SK-N-MC (cell line): ENCODE data around the gene REC8.
"Not testable (repeated sequence)": the region's sequence is repeated elsewhere in the genome, so short reads cannot be mapped to it uniquely, and the experiment has no call there.

Experiments
- DNase-seq: peaks from one replicate; pipeline ENCODE4 v3.0.0-alpha.2; 2011; ENCODE audit warnings: low read depth, low spot score
- H3K27ac ChIP-seq: fragments of 200-600 bp; sonication (generic); 2 replicates; pipeline ENCODE4 v1.5.1; 2016; ENCODE audit warnings: mixed run types
- H3K36me3 ChIP-seq: fragments of 200-600 bp; sonication (generic); 2 replicates; pipeline ENCODE4 v1.6.1; 2017; ENCODE audit warnings: antibody characterized with exemption, low read length, mixed read lengths; ENCODE audit not compliant: insufficient read depth
- H3K4me3 ChIP-seq: fragments of 200-600 bp; sonication (generic); 2 replicates; pipeline ENCODE4 v1.5.1; 2016
- H3K9ac ChIP-seq: fragments of 200-600 bp; sonication (generic); 2 replicates; pipeline ENCODE4 v1.8.0; 2017; ENCODE audit warnings: mixed run types, mixed read lengths; ENCODE audit not compliant: insufficient read length
- H3K9me3 ChIP-seq: fragments of 200-600 bp; sonication (generic); 2 replicates; pipeline ENCODE4 v1.6.1; 2017; ENCODE audit warnings: low read depth, mild to moderate bottlenecking, antibody characterized with exemption, low read length, moderate library complexity, mixed read lengths
- EZH2 ChIP-seq: fragments of 200-600 bp; sonication (generic); IDR thresholded peaks from one replicate; pipeline ENCODE4 v1.6.1; 2017; ENCODE audit warnings: antibody characterized with exemption
- FOXP2 ChIP-seq: optimal IDR thresholded peaks from 2 replicates; pipeline ENCODE3; 2011; ENCODE audit warnings: mild to moderate bottlenecking, moderate library complexity; ENCODE audit not compliant: insufficient read depth; ENCODE audit errors: extremely low read length, control extremely low read depth
- POLR2AphosphoS5 ChIP-seq: IDR thresholded peaks from 2 replicates; pipeline ENCODE4 v1.6.1; 2012; ENCODE audit warnings: mild to moderate bottlenecking, low read depth, low read length, borderline replicate concordance

The REC8 gene

DNA sequence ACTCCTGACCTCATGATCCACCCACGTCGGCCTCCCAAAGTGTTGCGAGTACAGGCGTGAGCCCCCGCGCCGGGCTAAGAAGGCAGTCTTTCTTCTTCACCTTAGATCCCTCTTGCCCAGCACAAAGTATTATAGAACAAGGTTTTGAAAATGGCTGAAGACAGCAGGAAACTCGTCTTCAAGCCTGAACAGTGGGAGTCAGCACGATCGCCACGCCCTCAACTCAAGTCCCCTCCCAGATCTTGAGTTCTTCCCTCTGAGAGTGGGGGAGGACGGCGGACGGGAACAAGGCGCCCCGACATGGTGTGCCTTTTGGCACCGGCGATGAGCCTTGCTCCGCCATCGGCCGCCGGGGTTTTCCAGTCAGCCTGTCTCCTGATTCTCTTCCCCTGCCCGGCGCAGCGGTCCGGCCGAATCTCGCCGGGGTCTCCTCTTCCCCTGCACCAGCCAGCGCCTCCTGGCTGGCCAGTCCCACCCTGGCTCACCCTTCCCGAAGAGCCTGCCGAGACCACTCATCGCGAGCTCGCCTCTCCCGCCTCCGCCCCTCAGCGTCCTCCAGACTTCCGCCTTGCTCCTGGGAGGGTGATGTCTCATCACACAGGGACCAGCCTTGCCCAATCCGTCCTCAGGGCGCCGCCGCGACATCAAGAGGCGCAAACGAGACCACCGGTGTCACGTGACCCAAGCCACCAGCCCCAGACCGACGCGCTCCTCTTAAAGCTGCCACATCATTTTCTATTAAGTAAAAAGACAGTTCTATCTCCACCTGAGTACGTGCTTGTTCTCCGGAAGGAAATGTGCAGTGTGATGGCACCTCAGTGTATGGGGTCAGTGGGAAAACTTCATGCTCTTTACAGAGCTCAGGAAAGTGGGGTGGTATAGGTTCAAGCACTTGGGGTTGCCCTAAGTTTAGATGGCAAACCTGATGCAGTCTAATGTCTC, 41.3 kb downstream of the REC8 start, which contains the start of gene CHMP4A:
CHMP4A (minus strand) TSS at position 565 of the 942 bp plus-strand sequence; CDS start at position 516, 49 bp downstream.
- Histone ChIP-seq H3K4me3 (peak within 1 kb of the TSS; percentile 92), H3K36me3 (peaks cover 28% of the 10 kb centered on the region; the same call in 1 of the 2 replicates), H3K9me3 (no peaks in the 10 kb centered on the region), H3K9ac (peak within 1 kb of the TSS; percentile 93), H3K27ac (peak within 1 kb of the TSS; percentile 94)
- TF ChIP-seq FOXP2, result no peak
- TF ChIP-seq POLR2AphosphoS5, result peak; percentile 91
- TF ChIP-seq EZH2, result no peak
- DNase-seq, result peak; percentile 86

DNA sequence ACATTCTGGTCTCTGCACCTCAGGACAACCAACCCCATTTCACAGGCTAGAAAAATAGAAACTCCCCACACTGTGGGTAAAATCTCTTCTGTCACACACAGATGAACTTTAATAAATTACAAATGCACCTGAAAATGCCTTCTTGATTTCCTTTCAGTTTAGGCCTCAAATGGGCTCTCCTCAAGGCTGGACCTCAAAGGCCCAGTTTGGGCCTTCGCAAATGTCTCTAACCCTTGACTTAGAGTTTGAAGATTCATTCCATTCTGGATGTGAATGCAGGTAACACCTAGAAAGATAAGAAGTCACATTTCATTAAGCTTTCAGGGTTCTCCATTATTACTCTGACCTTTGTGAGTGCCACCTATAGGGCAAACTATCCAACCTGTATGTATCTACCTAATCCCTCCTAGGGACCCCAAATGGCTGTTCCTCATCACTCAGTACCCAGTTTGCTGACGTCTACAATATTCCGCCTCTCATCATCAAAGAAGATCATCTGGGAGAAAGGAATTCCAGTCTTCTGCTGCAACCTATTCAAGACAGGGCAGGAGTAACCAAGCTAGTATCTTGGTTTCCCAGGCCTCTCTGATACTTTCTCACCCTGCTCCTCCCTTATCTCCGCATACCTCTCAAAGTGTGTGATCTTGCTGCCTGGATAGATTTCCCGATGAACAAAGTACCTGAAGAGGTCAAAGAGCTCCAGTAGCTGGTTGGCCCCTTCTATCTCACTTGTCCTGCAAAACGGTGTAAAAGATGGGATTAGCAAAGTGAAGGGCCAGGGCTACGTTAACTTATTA, 42.2 kb downstream of the REC8 start:
- peak overlapping the region; percentile 94 for H3K27ac ChIP-seq
- peaks cover 27% of the 10 kb centered on the region; the same call in 1 of the 2 replicates for H3K36me3 ChIP-seq
- peak overlapping the region; percentile 92 for H3K4me3 ChIP-seq
- H3K9ac ChIP-seq, result peak overlapping the region; percentile 75
- no peak for DNase-seq
- TF ChIP-seq EZH2 (no peak), FOXP2 (no peak), POLR2AphosphoS5 (no peak)
- H3K9me3 ChIP-seq, result no peaks in the 10 kb centered on the region

DNA sequence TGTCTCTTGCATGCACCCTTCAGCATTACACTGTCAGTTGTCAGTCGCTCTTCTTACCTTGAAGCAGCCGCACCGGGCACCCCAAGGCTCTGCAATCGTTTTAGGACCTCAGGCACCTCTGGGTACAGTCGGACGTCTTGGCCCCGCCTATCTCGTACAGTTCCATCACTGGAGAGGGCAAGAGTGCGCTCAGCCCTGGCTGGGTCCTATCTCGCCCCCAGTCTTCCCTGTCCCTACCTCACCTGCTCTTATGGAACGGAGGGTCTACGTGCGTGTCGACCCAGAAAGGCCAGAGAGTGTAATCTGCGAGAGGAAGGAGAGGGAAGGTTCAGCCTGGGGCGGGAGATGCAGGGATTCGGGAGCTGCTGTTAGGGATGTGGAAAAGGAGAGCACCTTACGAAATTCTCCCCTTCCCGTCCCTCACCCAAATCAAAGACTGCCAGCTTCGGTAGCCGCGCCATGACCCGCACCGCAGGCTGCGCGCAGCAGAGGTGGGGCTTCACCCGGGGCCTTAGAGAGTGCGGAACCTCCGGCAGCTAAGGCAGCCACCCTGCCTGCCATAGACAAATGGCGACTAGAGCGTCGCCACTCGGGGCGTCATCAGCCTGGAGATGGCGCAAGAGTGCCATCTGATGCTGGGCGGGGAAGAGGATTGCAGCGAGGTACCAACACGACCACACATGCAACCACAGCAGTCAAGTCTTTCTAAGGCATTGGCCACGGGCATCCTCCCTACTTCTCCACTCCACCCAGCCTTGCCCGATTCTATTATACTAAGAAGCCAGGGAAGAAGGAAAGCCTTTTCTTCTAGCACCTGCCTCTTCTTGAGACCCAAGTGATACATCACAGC, 43.8 kb downstream of the REC8 start, which contains the start of gene MDP1:
MDP1 (minus strand) TSS at position 572 of the 850 bp plus-strand sequence; CDS start at position 461, 111 bp downstream.
- Histone ChIP-seq H3K4me3 (peak within 1 kb of the TSS; percentile 97), H3K9me3 (no peaks in the 10 kb centered on the region), H3K9ac (peak within 1 kb of the TSS; percentile 86), H3K27ac (peak within 1 kb of the TSS; percentile 60; the same call in 1 of the 2 replicates), H3K36me3 (peaks cover 12% of the 10 kb centered on the region; the same call in 1 of the 2 replicates)
- TF ChIP-seq FOXP2 (peak; percentile 94), EZH2 (no peak), POLR2AphosphoS5 (peak; percentile 93)
- no peak for DNase-seq

GRCh38 chr14:24216345-24216699, 44.4 kb downstream of the REC8 start:
- Histone ChIP-seq H3K27ac (no peak overlapping the region), H3K36me3 (peaks cover 9% of the 10 kb centered on the region; the same call in 1 of the 2 replicates), H3K9me3 (no peaks in the 10 kb centered on the region), H3K4me3 (peak overlapping the region; percentile 97), H3K9ac (no peak overlapping the region)
- DNase-seq, result no peak
- no peak for TF ChIP-seq FOXP2

- not testable (repeated sequence) for H3K4me3 ChIP-seq, H3K27ac ChIP-seq
These were observed 45.0 kb downstream of the REC8 start for GRCh38 chr14:24216876-24217275.

DNA sequence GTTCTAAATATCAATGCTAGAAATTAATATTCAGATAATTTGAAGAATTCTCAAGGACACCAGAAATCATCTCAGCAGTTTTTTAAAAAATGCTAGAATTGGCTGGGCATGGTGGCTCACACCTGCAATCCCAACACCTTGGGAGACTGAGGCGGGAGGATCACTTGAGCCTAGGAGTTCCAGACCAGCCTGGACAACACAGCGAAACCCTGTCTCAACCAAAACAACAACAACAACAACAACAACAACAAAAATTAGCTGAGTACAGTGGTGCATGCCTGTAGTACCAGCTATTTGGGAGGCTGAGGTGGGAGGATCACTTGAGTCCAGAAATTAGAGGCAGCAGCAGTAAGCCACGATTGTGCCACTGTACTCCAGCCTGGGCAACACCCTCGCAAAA, 47.2 kb downstream of the REC8 start:
- peaks cover 4% of the 10 kb centered on the region; the same call in 1 of the 2 replicates for H3K36me3 ChIP-seq
- no peaks in the 10 kb centered on the region for H3K9me3 ChIP-seq
- no peak overlapping the region for H3K9ac ChIP-seq
- no peak overlapping the region for H3K4me3 ChIP-seq
- no peak for DNase-seq
- no peak overlapping the region for H3K27ac ChIP-seq
- TF ChIP-seq POLR2AphosphoS5 (no peak), EZH2 (no peak), FOXP2 (no peak)

More at GRCh38 chr14:24216876-24217275, 45.0 kb downstream of the REC8 start:
- H3K9ac ChIP-seq, H3K9me3 ChIP-seq, H3K36me3 ChIP-seq, DNase-seq: not testable (repeated sequence)

DNA sequence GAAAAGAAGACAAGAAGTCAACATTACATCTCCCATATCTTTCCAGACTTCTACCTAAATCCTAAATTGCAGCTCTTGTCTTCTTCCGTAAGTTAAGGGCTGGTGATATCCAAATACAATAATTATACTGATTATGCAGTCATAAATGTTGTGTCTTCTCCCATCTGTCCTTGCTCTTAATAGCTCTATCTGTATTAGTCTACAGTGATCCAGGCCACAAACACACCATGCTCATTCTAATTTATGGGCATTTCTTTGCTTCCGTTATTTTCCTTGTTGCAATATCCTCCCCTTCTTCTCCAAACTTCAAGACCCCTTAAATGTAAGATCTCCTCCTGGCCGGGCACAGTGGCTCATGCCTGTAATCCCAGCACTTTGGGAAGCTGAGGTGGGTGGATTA, 47.6 kb downstream of the REC8 start:
- no peak overlapping the region for H3K4me3 ChIP-seq
- no peak for TF ChIP-seq POLR2AphosphoS5
- TF ChIP-seq FOXP2, result no peak
- no peak for TF ChIP-seq EZH2
- DNase-seq, result no peak
- H3K9ac ChIP-seq, result no peak overlapping the region
- no peaks in the 10 kb centered on the region for H3K9me3 ChIP-seq
- no peak overlapping the region for H3K27ac ChIP-seq
- H3K36me3 ChIP-seq, result peaks cover 4% of the 10 kb centered on the region; the same call in 1 of the 2 replicates

DNA sequence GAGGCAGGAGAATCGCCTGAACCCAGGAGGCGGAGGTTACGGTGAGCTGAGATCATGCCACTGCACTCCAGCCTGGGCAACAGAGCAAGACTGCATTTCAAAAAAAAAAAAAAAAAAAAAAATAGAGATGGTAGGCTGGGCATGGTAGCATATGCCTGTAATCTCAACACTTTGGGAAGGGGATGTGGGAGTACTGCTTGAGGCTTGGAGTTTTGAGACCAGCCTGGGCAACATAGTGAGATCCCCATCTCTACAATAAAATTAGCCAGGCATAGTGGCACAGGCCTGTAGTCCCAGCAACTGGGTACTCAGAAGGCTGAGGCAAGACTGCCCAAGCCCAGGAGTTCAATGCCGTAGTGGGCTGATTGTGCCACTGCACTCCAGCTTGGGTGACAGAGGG, 51.1 kb downstream of the REC8 start:
- not testable (repeated sequence) for H3K9me3 ChIP-seq, H3K9ac ChIP-seq, H3K36me3 ChIP-seq, H3K4me3 ChIP-seq, H3K27ac ChIP-seq, DNase-seq
